ENCODE measurements around the gene OR52M1. TPM values are rescaled to one million over a fixed set of nuclear protein-coding genes. Genes with fewer than 3 reads are reported as not detected.

The OR52M1 gene
- total RNA-seq, 1 donor = not detected

GRCh38 chr11:4547416-4547815, 2.4 kb downstream of the OR52M1 start:
- no peaks in the 10 kb centered on the region for H3K9me3 ChIP-seq (ENCODE audit: low read depth, low read length)
- no peak for DNase-seq (ENCODE audit: insufficient read length, low spot score, missing footprints)
- H3K4me1 ChIP-seq (ENCODE audit: insufficient read depth, low read length) = no peaks in the 10 kb centered on the region
- H3K27ac ChIP-seq (ENCODE audit: low read depth, low read length) = no peak overlapping the region
- no peaks in the 10 kb centered on the region for H3K27me3 ChIP-seq (ENCODE audit: insufficient read depth, low read length)
- no peaks in the 10 kb centered on the region for H3K36me3 ChIP-seq (ENCODE audit: insufficient read depth, low read length)
- H2AFZ ChIP-seq (ENCODE audit: low read length) = no peak overlapping the region
- no peaks in the 10 kb centered on the region for H4K20me1 ChIP-seq (ENCODE audit: insufficient read depth, low read length)
- no peaks in the 10 kb centered on the region for H3K79me2 ChIP-seq (ENCODE audit: insufficient read depth, low read length)
- no peak overlapping the region for H3K4me2 ChIP-seq (ENCODE audit: insufficient read depth, low read length)
- no peak overlapping the region for H3K4me3 ChIP-seq (ENCODE audit: insufficient read depth, low read length)
- no peak for TF ChIP-seq CTCF (IDR thresholded peaks at IDR 0.05; ENCODE audit: extremely low read depth, low read depth, low read length)

GRCh38 chr11:4551346-4551979, 6.5 kb downstream of the OR52M1 start:
- TF ChIP-seq CTCF (IDR thresholded peaks at IDR 0.05; ENCODE audit: extremely low read depth, low read depth, low read length) = peak; percentile 37
- H3K4me1 ChIP-seq (ENCODE audit: insufficient read depth, low read length) = no peaks in the 10 kb centered on the region
- DNase-seq (ENCODE audit: insufficient read length, low spot score, missing footprints) = peak; percentile 22
- no peaks in the 10 kb centered on the region for H3K9me3 ChIP-seq (ENCODE audit: low read depth, low read length)
- no peaks in the 10 kb centered on the region for H3K36me3 ChIP-seq (ENCODE audit: insufficient read depth, low read length)
- no peaks in the 10 kb centered on the region for H3K27me3 ChIP-seq (ENCODE audit: insufficient read depth, low read length)
- H4K20me1 ChIP-seq (ENCODE audit: insufficient read depth, low read length) = no peaks in the 10 kb centered on the region
- no peak overlapping the region for H2AFZ ChIP-seq (ENCODE audit: low read length)
- H3K27ac ChIP-seq (ENCODE audit: low read depth, low read length) = no peak overlapping the region
- H3K79me2 ChIP-seq (ENCODE audit: insufficient read depth, low read length) = no peaks in the 10 kb centered on the region
- no peak overlapping the region for H3K4me2 ChIP-seq (ENCODE audit: insufficient read depth, low read length)
- no peak overlapping the region for H3K4me3 ChIP-seq (ENCODE audit: insufficient read depth, low read length)

GRCh38 chr11:4559527-4560440, 14.8 kb downstream of the OR52M1 start:
- Histone ChIP-seq H3K79me2 (ENCODE audit: insufficient read depth, low read length) (no peaks in the 10 kb centered on the region), H3K9me3 (ENCODE audit: low read depth, low read length) (no peaks in the 10 kb centered on the region), H3K4me3 (ENCODE audit: insufficient read depth, low read length) (no peak overlapping the region), H3K4me1 (ENCODE audit: insufficient read depth, low read length) (no peaks in the 10 kb centered on the region), H3K27ac (ENCODE audit: low read depth, low read length) (no peak overlapping the region), H2AFZ (ENCODE audit: low read length) (no peak overlapping the region), H3K36me3 (ENCODE audit: insufficient read depth, low read length) (no peaks in the 10 kb centered on the region), H3K4me2 (ENCODE audit: insufficient read depth, low read length) (no peak overlapping the region), H3K27me3 (ENCODE audit: insufficient read depth, low read length) (no peaks in the 10 kb centered on the region), H4K20me1 (ENCODE audit: insufficient read depth, low read length) (no peaks in the 10 kb centered on the region)
- no peak for TF ChIP-seq CTCF (IDR thresholded peaks at IDR 0.05; ENCODE audit: extremely low read depth, low read depth, low read length)
- DNase-seq (ENCODE audit: insufficient read length, low spot score, missing footprints) = no peak

GRCh38 chr11:4560467-4560866, 15.5 kb downstream of the OR52M1 start:
- H3K4me1 ChIP-seq (ENCODE audit: insufficient read depth, low read length) = no peaks in the 10 kb centered on the region
- H2AFZ ChIP-seq (ENCODE audit: low read length) = no peak overlapping the region
- H3K4me2 ChIP-seq (ENCODE audit: insufficient read depth, low read length) = no peak overlapping the region
- no peaks in the 10 kb centered on the region for H3K9me3 ChIP-seq (ENCODE audit: low read depth, low read length)
- DNase-seq (ENCODE audit: insufficient read length, low spot score, missing footprints) = no peak
- no peak for TF ChIP-seq CTCF (IDR thresholded peaks at IDR 0.05; ENCODE audit: extremely low read depth, low read depth, low read length)
- no peaks in the 10 kb centered on the region for H3K36me3 ChIP-seq (ENCODE audit: insufficient read depth, low read length)
- H3K27ac ChIP-seq (ENCODE audit: low read depth, low read length) = no peak overlapping the region
- no peaks in the 10 kb centered on the region for H3K27me3 ChIP-seq (ENCODE audit: insufficient read depth, low read length)
- no peak overlapping the region for H3K4me3 ChIP-seq (ENCODE audit: insufficient read depth, low read length)
- no peaks in the 10 kb centered on the region for H3K79me2 ChIP-seq (ENCODE audit: insufficient read depth, low read length)
- no peaks in the 10 kb centered on the region for H4K20me1 ChIP-seq (ENCODE audit: insufficient read depth, low read length)
